DOHH2 (cell line): ENCODE data around the gene FPR2.

ENCODE experiments used
- EZH2phosphoT487 ChIP-seq: fragments of 200-600 bp; sonication (generic); IDR thresholded peaks from 2 replicates; pipeline ENCODE4 v1.6.1; 2017; ENCODE audit warnings: borderline replicate concordance, mild to moderate bottlenecking, antibody characterized with exemption, low read length, moderate library complexity, mixed read lengths
- TF ChIP-seq, protein P1 (sequence below): fragments of 200-600 bp; sonication (generic); IDR thresholded peaks from one replicate; pipeline ENCODE4 v1.5.1; 2014; ENCODE audit warnings: antibody characterized with exemption, mild to moderate bottlenecking, low read depth, low read length; ENCODE audit not compliant: poor library complexity, severe bottlenecking

GRCh38 chr19:51779181-51779580 is 18.2 kb downstream of the FPR2 start:
- TF ChIP-seq, protein P1, sequence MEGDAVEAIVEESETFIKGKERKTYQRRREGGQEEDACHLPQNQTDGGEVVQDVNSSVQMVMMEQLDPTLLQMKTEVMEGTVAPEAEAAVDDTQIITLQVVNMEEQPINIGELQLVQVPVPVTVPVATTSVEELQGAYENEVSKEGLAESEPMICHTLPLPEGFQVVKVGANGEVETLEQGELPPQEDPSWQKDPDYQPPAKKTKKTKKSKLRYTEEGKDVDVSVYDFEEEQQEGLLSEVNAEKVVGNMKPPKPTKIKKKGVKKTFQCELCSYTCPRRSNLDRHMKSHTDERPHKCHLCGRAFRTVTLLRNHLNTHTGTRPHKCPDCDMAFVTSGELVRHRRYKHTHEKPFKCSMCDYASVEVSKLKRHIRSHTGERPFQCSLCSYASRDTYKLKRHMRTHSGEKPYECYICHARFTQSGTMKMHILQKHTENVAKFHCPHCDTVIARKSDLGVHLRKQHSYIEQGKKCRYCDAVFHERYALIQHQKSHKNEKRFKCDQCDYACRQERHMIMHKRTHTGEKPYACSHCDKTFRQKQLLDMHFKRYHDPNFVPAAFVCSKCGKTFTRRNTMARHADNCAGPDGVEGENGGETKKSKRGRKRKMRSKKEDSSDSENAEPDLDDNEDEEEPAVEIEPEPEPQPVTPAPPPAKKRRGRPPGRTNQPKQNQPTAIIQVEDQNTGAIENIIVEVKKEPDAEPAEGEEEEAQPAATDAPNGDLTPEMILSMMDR, result no peak
- no peak for TF ChIP-seq EZH2phosphoT487
